MV-4-11 (cell line): ENCODE measurements around the gene MYEF2.
A peak's percentile ranks its signal among the peaks of the same experiment; 100 is the strongest.

ENCODE experiments used
- DNase-seq: peaks from one replicate; lab custom pipeline; 2025; lab: John Stamatoyannopoulos, UW

MYEF2 gene

DNA sequence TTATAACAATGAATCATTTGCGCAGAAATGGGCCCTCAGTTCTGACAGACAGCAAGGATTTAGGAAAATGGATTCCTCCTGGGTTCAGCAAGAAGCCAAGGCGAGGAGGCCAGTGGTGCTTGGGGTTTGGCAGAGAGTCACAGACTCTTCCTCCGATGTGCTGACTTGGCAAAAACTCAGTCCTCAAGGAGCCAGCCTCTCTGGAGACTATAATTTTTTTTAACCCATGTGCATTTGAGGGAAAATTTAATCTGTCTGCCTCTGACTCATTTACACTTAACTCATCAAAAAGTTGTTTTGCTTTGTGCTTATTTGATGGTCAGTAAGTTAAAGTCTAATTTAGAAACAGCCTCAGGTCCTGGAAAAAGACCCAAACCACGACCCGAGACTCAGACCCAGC is 91.5 kb downstream of the MYEF2 start:
- DNase-seq = no peak

DNA sequence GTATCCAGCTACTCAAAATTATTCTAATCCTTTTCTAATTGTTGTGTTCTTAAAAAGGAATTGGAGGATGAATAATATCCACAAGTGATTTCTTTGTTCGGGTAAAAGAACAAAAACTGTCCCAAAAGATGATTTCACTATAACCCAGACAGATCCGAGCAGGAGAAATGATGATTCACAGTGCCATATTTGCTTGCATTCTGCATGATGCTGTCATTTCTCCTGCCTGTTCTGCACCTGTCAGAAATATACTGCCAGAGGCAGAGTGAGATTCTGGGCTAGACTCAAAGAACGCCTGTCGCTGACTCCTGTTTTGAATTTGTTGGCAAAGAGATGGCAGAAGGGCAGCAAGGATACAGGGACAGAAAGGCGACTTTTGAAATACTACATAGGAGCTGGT is 92.0 kb downstream of the MYEF2 start:
- no peak for DNase-seq

DNA sequence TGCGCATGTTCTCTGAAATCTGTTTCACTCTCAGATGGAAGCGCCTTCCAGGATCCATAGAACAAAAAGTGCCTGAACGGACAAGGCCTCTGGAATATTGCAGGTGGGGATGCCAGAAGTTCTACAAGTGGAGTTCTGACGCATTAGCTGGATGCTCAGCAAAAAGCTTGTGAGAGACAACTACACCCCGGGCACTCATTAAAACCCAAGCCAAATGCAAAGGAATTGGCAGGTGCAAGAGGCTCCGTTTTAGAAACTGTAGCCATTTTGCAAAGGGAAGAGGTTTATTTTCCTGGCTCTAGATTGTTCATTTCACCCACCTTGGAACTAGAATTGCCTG is 92.5 kb downstream of the MYEF2 start:
- no peak for DNase-seq

DNA sequence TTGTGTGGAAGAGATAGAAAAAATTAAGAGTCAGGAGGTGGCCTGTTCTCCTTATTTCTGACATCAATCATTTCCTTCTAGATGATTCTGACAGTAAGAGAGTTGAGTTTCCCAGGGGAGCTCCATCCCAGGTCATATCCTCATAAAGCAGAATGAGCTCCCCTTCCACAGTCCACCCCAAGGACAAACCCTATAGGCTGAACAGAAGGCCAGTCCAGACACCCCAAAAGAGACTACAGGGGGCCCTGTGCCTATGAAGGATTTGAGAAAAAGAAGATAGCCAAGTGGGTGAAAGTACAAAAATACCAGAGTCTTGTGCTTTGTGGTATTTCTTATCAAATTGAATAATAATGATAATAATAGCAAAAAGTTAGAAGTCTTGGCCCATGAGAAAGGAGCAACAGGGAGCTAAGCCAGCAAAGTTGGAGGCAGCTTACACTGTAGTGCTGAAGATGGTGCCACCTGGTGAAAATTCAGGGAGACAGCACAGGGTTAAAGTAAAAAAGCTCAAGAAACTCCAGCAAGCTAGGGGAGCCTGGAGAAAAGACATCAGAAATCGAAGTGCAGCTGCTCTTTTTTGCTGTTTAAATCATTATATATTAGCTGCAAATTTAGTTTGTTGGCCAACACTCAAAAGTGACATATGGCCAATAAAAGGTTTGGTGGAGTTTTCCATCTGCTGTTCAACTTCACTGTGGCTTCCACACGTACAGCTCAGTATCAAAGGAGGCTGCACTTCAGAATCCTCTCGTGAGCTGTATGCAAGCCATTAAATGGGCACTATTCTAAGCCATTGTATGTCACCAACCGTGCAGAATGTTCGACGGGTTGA is 93.1 kb downstream of the MYEF2 start:
- DNase-seq = peak; percentile 30
